IMR-90 (cell line): ENCODE data around the gene MRE11. TPM values are rescaled to one million over a fixed set of nuclear protein-coding genes. Genes with fewer than 3 reads are reported as not detected.

Experiments used
- ATAC-seq: fragments of 200-7000 bp; cut with Tn5 transposase; 2 replicates; pipeline ENCODE4 v1.9.1; 2020; ENCODE audit warnings: low read depth, mild to moderate bottlenecking, moderate library complexity
- BruUV-seq: library from RNA; stranded (reverse); fragments of 400-500 nt; replicated peaks from 2 replicates; lab custom pipeline; 2021; lab: Mats Ljungman, UMichigan
- CTCF ChIA-PET: fragments of 300-600 bp; formaldehyde crosslinking; extraction: SDS; loops from one replicate; lab custom pipeline; 2021; ENCODE audit warnings: antibody characterized with exemption; lab: Yijun Ruan, JAX
- POLR2A ChIA-PET: fragments of 300-600 bp; sonication (Branson Sonifier 250); formaldehyde crosslinking; loops from one replicate; lab custom pipeline; 2022; ENCODE audit warnings: antibody characterized with exemption; ENCODE audit not compliant: unreplicated experiment; lab: Charles Lee
- DNase-seq: peaks from one replicate; pipeline ENCODE4 v3.0.0; 2013
- H2AFZ ChIP-seq: replicated peaks from 2 replicates; pipeline ENCODE3; 2013; ENCODE audit warnings: low read length, mild to moderate bottlenecking; ENCODE audit not compliant: poor library complexity
- H2AK5ac ChIP-seq: 2 replicates; pipeline ENCODE4 v1.6.1; 2013; ENCODE audit warnings: low read depth, low read length, inconsistent platforms
- H2AK9ac ChIP-seq: replicated peaks from 2 replicates; pipeline ENCODE3; 2013; ENCODE audit warnings: mild to moderate bottlenecking, low read depth, low read length, moderate library complexity; ENCODE audit not compliant: poor library complexity
- H2BK120ac ChIP-seq: 2 replicates; pipeline ENCODE4 v1.6.1; 2013; ENCODE audit warnings: low read depth, low read length, inconsistent platforms
- H2BK15ac ChIP-seq: 3 replicates; pipeline ENCODE4 v1.6.1; 2013; ENCODE audit warnings: low read depth, low read length, inconsistent platforms
- H2BK20ac ChIP-seq: 2 replicates; pipeline ENCODE4 v1.6.1; 2013; ENCODE audit warnings: low read depth, mild to moderate bottlenecking, inconsistent platforms, low read length, moderate library complexity
- H2BK5ac ChIP-seq: 2 replicates; pipeline ENCODE4 v1.6.1; 2013; ENCODE audit warnings: mild to moderate bottlenecking, low read depth, low read length, inconsistent platforms; ENCODE audit not compliant: poor library complexity, severe bottlenecking
- H3K14ac ChIP-seq: replicated peaks from 2 replicates; pipeline ENCODE4 v1.6.1; 2013; ENCODE audit warnings: low read depth, low read length, inconsistent platforms
- H3K18ac ChIP-seq: 2 replicates; pipeline ENCODE4 v1.6.1; 2013; ENCODE audit warnings: low read depth, low read length, control low read depth
- H3K23ac ChIP-seq: 2 replicates; pipeline ENCODE4 v1.6.1; 2013; ENCODE audit warnings: low read depth, low read length, inconsistent platforms
- H3K27ac ChIP-seq: 2 replicates; pipeline ENCODE4 v1.5.1; 2013; ENCODE audit warnings: mild to moderate bottlenecking, control low read depth, low read length; ENCODE audit not compliant: insufficient read depth
- H3K27me3 ChIP-seq: 2 replicates; pipeline ENCODE4 v1.6.1; 2013; ENCODE audit warnings: low read length; ENCODE audit not compliant: control insufficient read depth, insufficient read depth
- H3K36me3 ChIP-seq: 2 replicates; pipeline ENCODE4 v1.6.1; 2013; ENCODE audit warnings: low read length, mixed read lengths; ENCODE audit not compliant: control insufficient read depth, insufficient read depth
- H3K4ac ChIP-seq: 2 replicates; pipeline ENCODE4 v1.6.1; 2013; ENCODE audit warnings: low read depth, low read length, inconsistent platforms
- H3K4me1 ChIP-seq: 2 replicates; pipeline ENCODE4 v1.6.1; 2013; ENCODE audit warnings: low read length, mixed read lengths; ENCODE audit not compliant: control insufficient read depth, insufficient read depth
- H3K4me2 ChIP-seq: 2 replicates; pipeline ENCODE4 v1.6.1; 2013; ENCODE audit warnings: low read depth, mild to moderate bottlenecking, control low read depth, low read length, moderate library complexity
- H3K4me3 ChIP-seq: 2 replicates; pipeline ENCODE4 v1.5.1; 2013; ENCODE audit warnings: low read depth, mild to moderate bottlenecking, control low read depth, low read length, moderate library complexity; ENCODE audit not compliant: insufficient read depth
- H3K56ac ChIP-seq: 2 replicates; pipeline ENCODE4 v1.6.1; 2013; ENCODE audit warnings: low read length, inconsistent platforms; ENCODE audit not compliant: insufficient read depth; ENCODE audit errors: extremely low read depth
- H3K79me1 ChIP-seq, 2 experiments: 2 replicates each; pipeline ENCODE4 v1.6.1; 2013; ENCODE audit warnings: low read length in 2 of 2, inconsistent platforms in 1 of 2, low read depth in 1 of 2
- H3K9ac ChIP-seq: 2 replicates; pipeline ENCODE4 v1.6.1; 2013; ENCODE audit warnings: low read depth, low read length, control low read depth
- H3K9me1 ChIP-seq: 2 replicates; pipeline ENCODE4 v1.6.1; 2013; ENCODE audit warnings: low read length, inconsistent platforms; ENCODE audit not compliant: insufficient read depth
- H3K9me3 ChIP-seq: 2 replicates; pipeline ENCODE4 v1.6.1; 2013; ENCODE audit warnings: low read length; ENCODE audit not compliant: control insufficient read depth, insufficient read depth
- H4K20me1 ChIP-seq: 2 replicates; pipeline ENCODE4 v1.6.1; 2013; ENCODE audit warnings: low read length, inconsistent platforms; ENCODE audit not compliant: insufficient read depth
- H4K5ac ChIP-seq: 2 replicates; pipeline ENCODE4 v1.6.1; 2013; ENCODE audit warnings: mild to moderate bottlenecking, low read depth, low read length, control low read depth
- H4K8ac ChIP-seq, 2 experiments: 2 replicates each; pipeline ENCODE4 v1.6.1; 2013; ENCODE audit warnings: low read depth in 2 of 2, low read length in 2 of 2, control low read depth in 1 of 2, inconsistent platforms in 1 of 2
- H4K91ac ChIP-seq: 2 replicates; pipeline ENCODE4 v1.6.1; 2013; ENCODE audit warnings: low read depth, low read length, inconsistent platforms; ENCODE audit not compliant: insufficient read depth
- BHLHE40 ChIP-seq: fragments of 150-350 bp; IDR thresholded peaks from 2 replicates; pipeline ENCODE4 v1.6.1; 2016; ENCODE audit warnings: mild to moderate bottlenecking, low read depth, low read length
- CEBPB ChIP-seq: IDR thresholded peaks from 2 replicates; pipeline ENCODE4 v1.6.1; 2012; ENCODE audit warnings: low read depth, low read length, improper control_type of control experiment
- CHD1 ChIP-seq: IDR thresholded peaks from 2 replicates; pipeline ENCODE4 v1.6.1; 2012; ENCODE audit warnings: low read depth, low read length, improper control_type of control experiment
- FOS ChIP-seq: fragments of 150-350 bp; IDR thresholded peaks from 2 replicates; pipeline ENCODE4 v1.6.1; 2016; ENCODE audit warnings: low read depth, low read length
- MAFK ChIP-seq: IDR thresholded peaks from 2 replicates; pipeline ENCODE4 v1.6.1; 2012; ENCODE audit warnings: low read depth, low read length, improper control_type of control experiment
- MAZ ChIP-seq: IDR thresholded peaks from 2 replicates; pipeline ENCODE4 v1.6.1; 2012; ENCODE audit warnings: low read depth, mild to moderate bottlenecking, low read length, improper control_type of control experiment, moderate library complexity, borderline replicate concordance
- MXI1 ChIP-seq: IDR thresholded peaks from 2 replicates; pipeline ENCODE4 v1.6.1; 2012; ENCODE audit warnings: low read depth, mild to moderate bottlenecking, low read length, moderate library complexity, borderline replicate concordance
- POLR2A ChIP-seq: IDR thresholded peaks from 2 replicates; pipeline ENCODE4 v1.6.1; 2012; ENCODE audit warnings: mild to moderate bottlenecking, low read depth, low read length
- RFX5 ChIP-seq: IDR thresholded peaks from 2 replicates; pipeline ENCODE4 v1.8.0; 2012; ENCODE audit warnings: low read depth, mild to moderate bottlenecking, low read length, moderate library complexity
- SMC3 ChIP-seq: fragments of 150-350 bp; IDR thresholded peaks from 2 replicates; pipeline ENCODE4 v1.6.1; 2016; ENCODE audit warnings: low read depth, mild to moderate bottlenecking, antibody characterized with exemption, low read length, moderate library complexity
- WGBS, 2 experiments: methylation state at CpG; one replicate each; pipeline versions ENCODE4 v1.1.5 to v1.1.7; 2013; ENCODE audit warnings: missing lambda C conversion rate in 2 of 2; ENCODE audit not compliant: insufficient read length in 1 of 2; ENCODE audit errors: extremely low coverage in 2 of 2; 5-methylcytosine and 5-hydroxymethylcytosine counted together
- dilution Hi-C: fragments of 300-500 bp; cut with HindIII; formaldehyde crosslinking; loops from one replicate; pipeline ENCODE4 v1.14.3; 2018; ENCODE audit warnings: low sequenced_read_pairs; ENCODE audit not compliant: unreplicated experiment
- in situ Hi-C: fragments of 300-500 bp; cut with MboI; formaldehyde crosslinking; loops from 3 replicates; pipeline ENCODE4 v1.14.3; 2019; ENCODE audit warnings: low sequenced_read_pairs, inconsistent platforms, mixed read lengths
- intact Hi-C: fragments of 100-400 bp; cut with micrococcal nuclease; formaldehyde crosslinking; loops from 2 replicates; pipeline ENCODE4 v1.10.0; 2022
- polyA plus RNA-seq, 3 experiments: library from polyadenylated mRNA; depleted of rRNA; stranded (reverse); fragments of >200 nt; gene quantifications; 2 replicates each; pipeline ENCODE4 v1.2.3, GENCODE V29; 2012; ENCODE audit warnings: low replicate concordance in 1 of 3
- total RNA-seq: library from RNA; depleted of rRNA; stranded (reverse); fragments of >200 nt; gene quantifications from 2 replicates; pipeline ENCODE4 v1.2.3, GENCODE V29; 2012
- TF ChIP-seq, protein P1 (sequence below): conservative IDR thresholded peaks from 2 replicates; pipeline ENCODE4 v1.5.1; 2012; ENCODE audit warnings: mild to moderate bottlenecking, low read depth, low read length, improper control_type of control experiment
- TF ChIP-seq, protein P2 (sequence below): fragments of 150-350 bp; IDR thresholded peaks from 2 replicates; pipeline ENCODE4 v1.6.1; 2017; ENCODE audit warnings: mild to moderate bottlenecking, antibody characterized with exemption, low read length, low read depth

The MRE11 gene
- total and polyA plus RNA-seq, 2 of the 4 experiments (the other 2 are of a cell fraction): 9.0 to 15.6 TPM

GRCh38 chr11:94469416-94469815 lies 24.2 kb downstream of the MRE11 start (continued):
- no peak for TF ChIP-seq BHLHE40
- no peak for TF ChIP-seq CHD1
- no peak for TF ChIP-seq POLR2A
- no peak for TF ChIP-seq SMC3

- no peaks in the 10 kb centered on the region for H4K20me1 ChIP-seq
- H3K23ac ChIP-seq: no peak overlapping the region
- no peak overlapping the region for H3K18ac ChIP-seq
- H4K5ac ChIP-seq: no peak overlapping the region
- H3K27me3 ChIP-seq: no peaks in the 10 kb centered on the region
- no peak overlapping the region for H2AK5ac ChIP-seq
- no peak overlapping the region for H4K91ac ChIP-seq
- no peak overlapping the region for H2AFZ ChIP-seq
- H3K56ac ChIP-seq: no peak overlapping the region
- no peak overlapping the region for H4K8ac ChIP-seq
- no peak overlapping the region for H3K14ac ChIP-seq
- H2BK20ac ChIP-seq: no peak overlapping the region
- in situ Hi-C loops: no loop called here
- H3K4me2 ChIP-seq: no peak overlapping the region
- no peak overlapping the region for H2BK5ac ChIP-seq
- 100% methylated on average over 1 of the region's 2 CpGs; no CpG with 5 or more reads in 1 of the 2 experiments for WGBS, 2 experiments
- H3K27ac ChIP-seq: no peak overlapping the region
- no peak overlapping the region for H2AK9ac ChIP-seq
- H3K9ac ChIP-seq: no peak overlapping the region
- CTCF ChIA-PET: interaction anchor here (1.2 kb wide), 1 partner anchor 11 kb away, joined by 3 read pairs; no protein-coding TSS in a partner anchor
- no peaks in the 10 kb centered on the region for H3K79me1 ChIP-seq
- no TSS peak for BruUV-seq
- H2BK120ac ChIP-seq: no peak overlapping the region
- ATAC-seq (no peak), DNase-seq (no peak)
- no peak overlapping the region for H3K4me3 ChIP-seq
- TF ChIP-seq POLR2A: no peak
- no peak for TF ChIP-seq MAZ
- TF ChIP-seq, protein P1, sequence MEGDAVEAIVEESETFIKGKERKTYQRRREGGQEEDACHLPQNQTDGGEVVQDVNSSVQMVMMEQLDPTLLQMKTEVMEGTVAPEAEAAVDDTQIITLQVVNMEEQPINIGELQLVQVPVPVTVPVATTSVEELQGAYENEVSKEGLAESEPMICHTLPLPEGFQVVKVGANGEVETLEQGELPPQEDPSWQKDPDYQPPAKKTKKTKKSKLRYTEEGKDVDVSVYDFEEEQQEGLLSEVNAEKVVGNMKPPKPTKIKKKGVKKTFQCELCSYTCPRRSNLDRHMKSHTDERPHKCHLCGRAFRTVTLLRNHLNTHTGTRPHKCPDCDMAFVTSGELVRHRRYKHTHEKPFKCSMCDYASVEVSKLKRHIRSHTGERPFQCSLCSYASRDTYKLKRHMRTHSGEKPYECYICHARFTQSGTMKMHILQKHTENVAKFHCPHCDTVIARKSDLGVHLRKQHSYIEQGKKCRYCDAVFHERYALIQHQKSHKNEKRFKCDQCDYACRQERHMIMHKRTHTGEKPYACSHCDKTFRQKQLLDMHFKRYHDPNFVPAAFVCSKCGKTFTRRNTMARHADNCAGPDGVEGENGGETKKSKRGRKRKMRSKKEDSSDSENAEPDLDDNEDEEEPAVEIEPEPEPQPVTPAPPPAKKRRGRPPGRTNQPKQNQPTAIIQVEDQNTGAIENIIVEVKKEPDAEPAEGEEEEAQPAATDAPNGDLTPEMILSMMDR: no peak
- TF ChIP-seq FOS: no peak
- TF ChIP-seq RFX5: no peak
- no peak for TF ChIP-seq CHD1
- no peak for TF ChIP-seq CEBPB
- no peak for TF ChIP-seq MXI1
- TF ChIP-seq SMC3: no peak
- TF ChIP-seq, protein P2, sequence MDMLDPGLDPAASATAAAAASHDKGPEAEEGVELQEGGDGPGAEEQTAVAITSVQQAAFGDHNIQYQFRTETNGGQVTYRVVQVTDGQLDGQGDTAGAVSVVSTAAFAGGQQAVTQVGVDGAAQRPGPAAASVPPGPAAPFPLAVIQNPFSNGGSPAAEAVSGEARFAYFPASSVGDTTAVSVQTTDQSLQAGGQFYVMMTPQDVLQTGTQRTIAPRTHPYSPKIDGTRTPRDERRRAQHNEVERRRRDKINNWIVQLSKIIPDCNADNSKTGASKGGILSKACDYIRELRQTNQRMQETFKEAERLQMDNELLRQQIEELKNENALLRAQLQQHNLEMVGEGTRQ: no peak
- TF ChIP-seq BHLHE40: no peak
- no peak for TF ChIP-seq MAFK
- dilution Hi-C loops: no loop called here
- no peaks in the 10 kb centered on the region for H3K9me3 ChIP-seq
- no peak overlapping the region for H2BK15ac ChIP-seq
- no peaks in the 10 kb centered on the region for H3K4me1 ChIP-seq
- intact Hi-C loops: no loop called here
- no peaks in the 10 kb centered on the region; the same call in 1 of the 2 replicates for H3K9me1 ChIP-seq
- H3K4ac ChIP-seq: no peak overlapping the region
- POLR2A ChIA-PET: no interaction called here
- peaks cover 3% of the 10 kb centered on the region; the same call in 1 of the 2 replicates for H3K36me3 ChIP-seq
Measured at GRCh38 chr11:94459576-94459975, 34.1 kb downstream of the MRE11 start.
